HG02798 (cell line): ENCODE results near the gene CD300A.

ENCODE experiments used
- ATAC-seq: cut with Tn5 transposase; IDR thresholded peaks from one replicate; pipeline ENCODE4 v1.9.1; 2021; ENCODE audit warnings: mild to moderate bottlenecking; ENCODE audit not compliant: unreplicated experiment, poor library complexity

CD300A gene

DNA sequence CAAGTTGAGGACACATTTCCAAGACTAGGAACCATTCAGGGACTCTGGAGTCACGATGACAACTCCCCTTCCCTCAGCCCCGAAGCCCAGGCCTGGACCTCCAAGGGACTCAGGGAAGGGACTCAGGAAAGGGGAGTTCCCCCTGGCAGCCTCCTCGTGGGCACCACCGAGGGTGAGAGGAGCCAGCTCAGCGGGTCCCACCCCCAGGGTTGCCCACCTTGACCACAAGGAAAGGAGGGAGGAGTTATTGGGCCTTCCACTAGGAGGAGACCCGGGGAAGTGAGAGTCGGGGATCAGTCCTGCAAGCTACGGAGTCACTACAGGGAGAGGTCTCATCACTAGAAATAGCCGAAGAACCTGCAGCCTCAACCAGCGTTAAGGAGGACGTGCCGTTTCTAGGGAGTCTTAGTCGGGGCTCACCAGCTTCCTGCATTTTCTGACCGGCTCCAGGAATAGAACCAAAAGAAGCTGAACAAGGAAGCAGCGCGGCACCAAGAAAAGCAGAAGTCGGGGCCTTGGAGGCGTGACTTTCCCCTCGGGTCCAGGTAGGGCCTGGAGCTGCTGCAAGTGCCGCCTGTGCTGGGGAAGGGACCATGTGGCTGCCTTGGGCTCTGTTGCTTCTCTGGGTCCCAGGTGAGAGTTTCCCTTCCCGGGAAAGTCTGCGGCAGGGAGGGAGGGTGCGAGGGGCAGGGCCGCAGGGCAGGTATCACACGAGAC, at the start of gene CD300A:
Gene CD300A, plus strand, starts transcription at position 524 of the 717 bp plus-strand sequence. Its CDS starts 70 bp downstream, at position 594.
- ATAC-seq, result no peak

DNA sequence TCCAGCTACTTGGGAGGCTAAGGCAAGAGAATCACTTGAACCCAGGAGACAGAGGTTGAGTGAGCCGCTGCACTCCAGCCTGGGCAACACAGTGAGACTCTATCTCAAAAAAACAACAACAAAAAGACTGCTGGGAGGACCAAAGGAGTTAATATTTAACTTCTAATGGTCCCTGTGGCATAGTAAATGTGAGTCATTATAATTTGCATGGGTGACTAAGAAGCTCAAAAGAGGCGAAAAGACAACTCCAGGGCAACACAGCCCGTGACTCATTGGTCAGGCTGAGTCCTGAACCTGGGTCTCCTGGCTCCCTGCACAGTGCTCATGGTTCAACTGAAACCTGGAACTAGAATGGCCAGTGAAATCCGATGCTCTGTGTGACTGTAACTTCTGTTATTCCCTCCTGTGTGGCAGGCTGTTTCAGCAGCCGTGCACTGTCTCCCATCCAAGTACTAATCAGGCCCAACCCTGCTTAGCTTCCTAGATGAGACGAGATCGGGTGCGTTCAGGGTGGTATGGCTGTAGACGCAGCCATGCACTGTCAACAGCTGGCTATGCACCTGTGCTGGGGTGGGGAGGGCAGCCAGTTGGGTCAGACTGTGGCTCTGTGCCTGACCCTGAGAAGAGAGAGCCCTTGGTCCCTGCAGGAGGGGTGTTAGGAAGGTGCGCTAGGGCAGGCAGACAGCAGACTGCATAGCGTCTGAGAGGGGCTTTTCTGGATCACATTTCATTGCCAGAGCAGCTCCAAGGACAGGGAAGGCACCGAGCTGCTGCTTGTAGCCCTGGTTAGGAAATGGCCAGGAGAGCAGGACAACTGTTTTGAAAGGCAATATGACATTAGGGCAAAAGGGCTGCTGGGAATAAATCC, 49.0 kb upstream of the CD300A start:
- ATAC-seq, result peak; percentile 79

- ATAC-seq, result no peak
Measured at GRCh38 chr17:74419928-74420411, 46.5 kb upstream of the CD300A start.

DNA sequence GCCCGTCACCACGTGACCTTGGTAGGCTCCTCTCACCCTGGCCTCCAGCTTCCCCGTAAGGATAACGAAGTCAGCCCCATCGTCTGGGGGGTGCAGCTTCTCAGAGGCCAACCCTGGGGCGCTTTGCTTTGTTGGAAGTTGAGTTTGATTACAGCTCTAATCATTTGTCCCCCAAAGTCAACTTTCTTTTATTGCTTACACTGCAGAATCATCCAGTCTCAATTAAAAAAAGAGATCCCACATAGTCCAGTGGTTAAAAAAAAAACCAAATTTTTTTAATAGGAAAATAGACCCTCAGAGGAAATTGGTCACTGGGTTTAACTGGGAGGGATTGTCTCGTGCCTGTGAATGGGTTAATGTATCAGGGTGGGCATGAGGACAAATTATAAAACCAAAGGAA, 42.3 kb upstream of the CD300A start:
- no peak for ATAC-seq

DNA sequence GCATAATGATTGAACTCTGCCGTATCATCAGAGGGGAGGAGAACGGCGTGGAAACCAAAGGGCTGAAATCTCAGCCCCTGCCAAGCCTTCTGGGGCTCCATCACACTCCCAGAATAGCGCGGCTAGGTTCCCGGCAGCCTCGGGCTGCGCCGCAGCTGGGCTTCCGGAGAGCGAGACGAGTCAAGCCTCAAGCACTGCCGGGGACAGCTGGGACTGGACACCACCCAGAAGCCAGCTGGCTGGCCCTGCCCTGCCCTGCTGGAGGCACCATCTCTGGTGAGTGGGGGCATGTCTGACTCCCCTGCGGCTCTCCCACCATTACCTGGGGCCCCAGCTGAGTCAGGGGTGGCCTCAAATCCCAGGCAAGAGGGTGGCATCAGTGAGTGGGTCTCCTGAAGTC, 41.8 kb upstream of the CD300A start:
- no peak for ATAC-seq

GRCh38 chr17:74426551-74427047, 39.8 kb upstream of the CD300A start:
- no peak for ATAC-seq

- ATAC-seq, result no peak
Measured at GRCh38 chr17:74427048-74427762, 39.2 kb upstream of the CD300A start.

- ATAC-seq, result no peak
Measured at GRCh38 chr17:74427763-74428153, 38.7 kb upstream of the CD300A start.

DNA sequence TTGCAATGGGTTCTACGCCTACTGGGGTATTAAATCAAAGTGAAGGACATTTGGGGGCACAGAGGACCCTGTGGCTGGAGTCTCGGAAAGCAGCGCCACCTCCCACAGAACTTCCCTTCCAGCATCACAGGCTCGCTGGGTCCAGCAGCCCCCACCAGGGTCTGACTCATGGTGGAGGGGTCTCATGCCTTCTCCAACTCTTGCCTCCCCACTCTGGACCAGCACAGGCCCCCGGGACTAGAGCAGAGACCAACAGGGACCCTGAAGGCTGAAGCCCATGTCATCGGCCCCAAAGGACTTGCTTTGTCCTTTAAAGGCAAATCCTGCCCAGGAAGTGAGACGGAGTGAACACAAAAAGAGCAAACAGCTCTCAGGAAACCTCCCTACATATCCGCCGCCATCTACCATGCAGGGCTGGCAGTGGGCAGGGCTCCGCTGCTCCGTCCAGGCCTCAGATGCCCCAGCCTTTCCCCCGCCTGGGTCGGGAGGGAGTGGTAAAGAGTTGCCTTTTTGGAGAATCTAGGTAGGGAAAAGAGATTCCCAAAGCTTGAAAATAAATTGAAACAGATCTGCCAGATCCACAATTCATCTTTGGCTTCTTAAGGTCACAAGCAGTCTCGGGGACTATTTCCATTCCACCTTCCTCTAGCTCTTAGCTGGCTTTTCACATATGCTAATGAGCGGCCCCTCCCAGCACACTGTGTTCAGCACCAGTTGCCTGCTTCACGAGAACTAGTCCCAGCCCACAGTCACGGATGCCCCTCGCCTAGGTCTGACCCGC, 36.6 kb upstream of the CD300A start:
- peak; percentile 10 for ATAC-seq

GRCh38 chr17:74430385-74430705, 36.1 kb upstream of the CD300A start:
- no peak for ATAC-seq

DNA sequence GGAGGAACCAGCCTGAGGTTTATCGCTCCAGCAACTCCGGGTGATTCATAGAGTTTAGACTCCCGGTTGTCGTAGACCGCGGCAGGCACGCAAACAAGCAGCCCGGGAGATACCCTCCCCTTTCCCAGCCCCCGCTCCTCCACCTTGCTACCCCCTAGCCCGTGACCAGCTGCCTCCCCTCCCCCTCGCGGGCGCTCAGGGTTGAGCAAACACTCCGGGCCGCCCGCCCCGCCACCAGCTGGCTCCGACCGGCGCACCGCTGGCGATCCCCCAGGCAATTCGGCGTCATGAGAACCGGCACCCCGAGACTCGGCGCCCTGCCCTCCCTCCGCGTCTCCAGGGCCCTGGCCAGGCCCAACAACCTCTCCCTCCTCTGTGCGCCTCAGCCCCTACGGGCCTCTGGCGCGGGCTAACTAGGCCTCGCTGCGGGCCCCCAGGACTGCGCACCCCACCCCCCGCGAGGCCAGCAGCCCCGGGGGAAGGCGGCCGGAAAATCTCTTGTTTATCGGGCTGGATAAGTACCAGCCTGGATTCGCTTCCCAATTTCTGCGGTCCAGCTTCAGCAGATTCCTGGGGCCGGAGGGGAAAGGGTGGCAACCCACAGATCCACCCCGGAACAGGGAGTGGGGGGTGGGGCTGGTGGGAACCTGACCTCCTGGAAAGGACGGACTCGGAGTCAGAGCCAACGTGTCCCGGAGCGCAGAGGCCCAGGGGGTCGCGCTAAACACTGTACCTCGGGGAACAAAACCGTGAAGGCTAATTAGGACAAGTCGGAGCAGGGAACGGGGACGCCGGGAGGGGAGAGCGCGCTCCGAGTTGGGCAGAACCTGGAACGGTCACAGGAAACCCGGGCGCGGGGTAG, 35.5 kb upstream of the CD300A start:
- peak; percentile 40 for ATAC-seq

- no peak for ATAC-seq
Measured at GRCh38 chr17:74431568-74432423, 34.6 kb upstream of the CD300A start, which contains the start of gene GPRC5C. TSS of gene GPRC5C (plus strand) at chr17:74432088. CDS start at chr17:74439777, 7,689 bp downstream.

GRCh38 chr17:74432424-74432690, 34.1 kb upstream of the CD300A start:
- ATAC-seq, result no peak

DNA sequence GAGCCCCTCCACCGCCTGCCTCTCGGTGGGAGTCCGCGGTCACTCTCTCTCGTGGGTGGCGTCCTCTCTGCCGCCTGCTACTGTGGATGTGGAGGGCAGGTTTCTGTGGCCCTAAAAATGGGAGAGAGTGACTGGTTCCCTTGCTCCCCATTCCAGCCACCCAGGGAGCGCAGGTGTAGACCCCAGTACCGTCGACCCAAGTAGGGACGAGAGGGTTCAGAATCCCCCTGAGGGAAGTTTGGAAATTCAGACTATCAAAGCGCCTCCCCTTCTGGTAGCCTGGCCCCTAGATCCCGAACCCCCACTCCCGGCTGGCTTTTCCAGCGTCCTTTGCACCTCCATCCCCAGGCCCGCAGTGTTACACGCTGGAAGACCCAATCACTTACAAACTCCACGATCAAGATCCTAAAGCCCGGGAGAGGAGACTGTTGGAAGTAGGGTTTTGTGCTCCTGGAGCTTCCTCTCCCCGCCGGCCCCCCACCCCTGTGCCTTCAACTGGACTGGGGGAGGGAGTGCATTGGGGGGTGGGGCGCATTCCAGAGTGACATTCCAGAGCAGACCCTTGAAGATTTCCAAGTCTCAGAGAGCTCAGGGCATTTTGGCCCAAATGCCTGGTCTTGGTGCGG, 33.6 kb upstream of the CD300A start:
- no peak for ATAC-seq

GRCh38 chr17:74433421-74434121, 32.9 kb upstream of the CD300A start:
- ATAC-seq, result no peak

- no peak for ATAC-seq
Measured at GRCh38 chr17:74435775-74436359, 30.6 kb upstream of the CD300A start.

- ATAC-seq, result no peak
Measured at GRCh38 chr17:74437702-74438101, 28.7 kb upstream of the CD300A start.
